HUES48 (cell line): ENCODE results near the gene ZNF549.

Experiments used
- H3K27ac ChIP-seq: one replicate; pipeline ENCODE4 v1.7.0; 2013; ENCODE audit warnings: low read depth, low read length, inconsistent platforms
- H3K27me3 ChIP-seq: 2 replicates; pipeline ENCODE4 v1.6.1; 2013; ENCODE audit warnings: mild to moderate bottlenecking, low read length; ENCODE audit not compliant: control insufficient read depth, insufficient read depth
- H3K36me3 ChIP-seq: 2 replicates; pipeline ENCODE4 v1.6.1; 2013; ENCODE audit warnings: low read length; ENCODE audit not compliant: control insufficient read depth, insufficient read depth
- H3K4me1 ChIP-seq: 2 replicates; pipeline ENCODE4 v1.6.1; 2013; ENCODE audit warnings: mild to moderate bottlenecking, low read length; ENCODE audit not compliant: control insufficient read depth, insufficient read depth
- H3K4me3 ChIP-seq: 2 replicates; pipeline ENCODE4 v1.5.1; 2013; ENCODE audit warnings: mild to moderate bottlenecking, low read depth, low read length
- H3K9ac ChIP-seq: 2 replicates; pipeline ENCODE4 v1.6.1; 2013; ENCODE audit warnings: mild to moderate bottlenecking, low read depth, low read length, moderate library complexity
- H3K9me3 ChIP-seq: 2 replicates; pipeline ENCODE4 v1.6.1; 2013; ENCODE audit warnings: low read length; ENCODE audit not compliant: control insufficient read depth, insufficient read depth

Gene ZNF549

GRCh38 chr19:57566396-57567265 lies 39.5 kb downstream of the ZNF549 start:
- peaks cover 5% of the 10 kb centered on the region for H3K36me3 ChIP-seq
- no peak overlapping the region for H3K4me3 ChIP-seq
- no peak overlapping the region for H3K9ac ChIP-seq
- H3K27ac ChIP-seq, result no peak overlapping the region
- peaks cover 73% of the 10 kb centered on the region for H3K9me3 ChIP-seq
- no peaks in the 10 kb centered on the region for H3K4me1 ChIP-seq
- H3K27me3 ChIP-seq, result no peaks in the 10 kb centered on the region

- Histone ChIP-seq H3K4me1 (no peaks in the 10 kb centered on the region), H3K9me3 (peaks cover 86% of the 10 kb centered on the region), H3K27me3 (no peaks in the 10 kb centered on the region), H3K36me3 (peaks cover 46% of the 10 kb centered on the region), H3K4me3 (no peak overlapping the region), H3K27ac (no peak overlapping the region), H3K9ac (no peak overlapping the region)
These were observed 43.6 kb downstream of the ZNF549 start for GRCh38 chr19:57570707-57571106.

GRCh38 chr19:57572415-57572947 lies 45.3 kb downstream of the ZNF549 start:
- Histone ChIP-seq H3K27me3 (no peaks in the 10 kb centered on the region), H3K9me3 (peaks cover 83% of the 10 kb centered on the region), H3K4me1 (no peaks in the 10 kb centered on the region), H3K9ac (no peak overlapping the region), H3K27ac (no peak overlapping the region), H3K4me3 (no peak overlapping the region), H3K36me3 (peaks cover 59% of the 10 kb centered on the region)

GRCh38 chr19:57576661-57577060 lies 49.5 kb downstream of the ZNF549 start:
- Histone ChIP-seq H3K27ac (no peak overlapping the region), H3K4me1 (no peaks in the 10 kb centered on the region), H3K9ac (no peak overlapping the region), H3K27me3 (no peaks in the 10 kb centered on the region), H3K9me3 (peaks cover 52% of the 10 kb centered on the region), H3K36me3 (peaks cover 54% of the 10 kb centered on the region), H3K4me3 (no peak overlapping the region)

GRCh38 chr19:57578487-57579205 lies 51.5 kb downstream of the ZNF549 start, which contains the start of gene ZNF416:
Gene ZNF416, minus strand, starts transcription at chr19:57578911. Its CDS starts 207 bp downstream, at chr19:57578704.
- Histone ChIP-seq H3K9me3 (peaks cover 39% of the 10 kb centered on the region), H3K4me1 (no peaks in the 10 kb centered on the region), H3K9ac (peak within 1 kb of the TSS; percentile 65), H3K27ac (peak within 1 kb of the TSS; percentile 60), H3K4me3 (peak within 1 kb of the TSS; percentile 77), H3K27me3 (0 out of 2 replicates have a peak, but pooled peaks cover 3% of the 10 kb centered on the region), H3K36me3 (peaks cover 34% of the 10 kb centered on the region)

GRCh38 chr19:57583104-57583520 lies 56.0 kb downstream of the ZNF549 start:
- 0 out of 2 replicates have a peak overlapping the region, but pooled peaks have one; percentile 21 for H3K9ac ChIP-seq
- H3K4me1 ChIP-seq, result peaks cover 7% of the 10 kb centered on the region; the same call in 1 of the 2 replicates
- peak overlapping the region; percentile 52 for H3K27ac ChIP-seq
- H3K27me3 ChIP-seq, result 0 out of 2 replicates have a peak, but pooled peaks cover 3% of the 10 kb centered on the region
- H3K9me3 ChIP-seq, result peaks cover 21% of the 10 kb centered on the region
- H3K4me3 ChIP-seq, result peak overlapping the region; percentile 87
- peaks cover 29% of the 10 kb centered on the region for H3K36me3 ChIP-seq

- Histone ChIP-seq H3K9me3 (peaks cover 24% of the 10 kb centered on the region), H3K36me3 (peaks cover 36% of the 10 kb centered on the region), H3K27me3 (0 out of 2 replicates have a peak, but pooled peaks cover 3% of the 10 kb centered on the region), H3K27ac (peak within 1 kb of the TSS; percentile 52), H3K4me3 (peak within 1 kb of the TSS; percentile 87), H3K9ac (peak within 1 kb of the TSS; percentile 67), H3K4me1 (peaks cover 7% of the 10 kb centered on the region; the same call in 1 of the 2 replicates)
These were observed 56.6 kb downstream of the ZNF549 start, which contains the start of gene ZIK1 for GRCh38 chr19:57583521-57584416. Gene ZIK1, plus strand, starts transcription at chr19:57584145. Its CDS starts 212 bp downstream, at chr19:57584357.

- Histone ChIP-seq H3K9me3 (peaks cover 58% of the 10 kb centered on the region), H3K27me3 (0 out of 2 replicates have a peak, but pooled peaks cover 3% of the 10 kb centered on the region), H3K9ac (no peak overlapping the region), H3K27ac (no peak overlapping the region), H3K36me3 (peaks cover 74% of the 10 kb centered on the region), H3K4me3 (no peak overlapping the region), H3K4me1 (peaks cover 7% of the 10 kb centered on the region; the same call in 1 of the 2 replicates)
These were observed 60.4 kb downstream of the ZNF549 start for GRCh38 chr19:57587529-57587928.

- Histone ChIP-seq H3K27me3 (no peaks in the 10 kb centered on the region), H3K4me3 (peak overlapping the region; percentile 98), H3K9me3 (no peaks in the 10 kb centered on the region), H3K36me3 (peaks cover 2% of the 10 kb centered on the region; the same call in 1 of the 2 replicates), H3K9ac (no peak overlapping the region), H3K4me1 (peaks cover 9% of the 10 kb centered on the region; the same call in 1 of the 2 replicates), H3K27ac (no peak overlapping the region)
These were observed 72.2 kb downstream of the ZNF549 start for GRCh38 chr19:57599377-57599760.
